HFFc6 (cell line): ENCODE data around the gene SELENOS. TPM values are rescaled to one million over a fixed set of nuclear protein-coding genes. Genes with fewer than 3 reads are reported as not detected.
A peak's percentile ranks its signal among the peaks of the same experiment; 100 is the strongest.

Source experiments
- DNase-seq: peaks from one replicate; pipeline ENCODE4 v3.0.0-alpha.2; 2018
- H3K27ac Mint-ChIP-seq: 2 replicates; pipeline ENCODE4 v1.8.0; 2020; ENCODE audit warnings: mild to moderate bottlenecking, mixed read lengths
- H3K27me3 Mint-ChIP-seq: 2 replicates; pipeline ENCODE4 v1.8.0; 2021; ENCODE audit warnings: mild to moderate bottlenecking, moderate library complexity, mixed read lengths; ENCODE audit not compliant: insufficient read depth
- H3K36me3 Mint-ChIP-seq: 2 replicates; pipeline ENCODE4 v1.8.0; 2021; ENCODE audit warnings: low read depth, mixed read lengths
- H3K4me1 Mint-ChIP-seq: 2 replicates; pipeline ENCODE4 v1.8.0; 2020; ENCODE audit warnings: low read depth, mixed read lengths
- H3K4me3 Mint-ChIP-seq: 2 replicates; pipeline ENCODE4 v1.8.0; 2020; ENCODE audit warnings: mild to moderate bottlenecking, moderate library complexity, mixed read lengths
- H3K9me3 Mint-ChIP-seq: 2 replicates; pipeline ENCODE4 v1.8.0; 2020; ENCODE audit warnings: mild to moderate bottlenecking, mixed read lengths
- CTCF ChIP-seq: fragments of 200-600 bp; sonication (generic); IDR thresholded peaks from 2 replicates; pipeline ENCODE4 v1.5.0; 2021; ENCODE audit warnings: antibody characterized with exemption, mild to moderate bottlenecking
- total RNA-seq, 6 experiments: library from RNA; stranded (reverse); fragmentation: NEBNext Ultra II Directional; extraction: Animal tissue kit (Norgen Biotek cat#: 25700); gene quantifications; 2 replicates in 1 of 6; 3 replicates in 5 of 6; pipeline ENCODE4 v1.2.3, GENCODE V29; 2021

SELENOS gene
- total RNA-seq, 6 experiments from 2014 or later, result 73.1 to 83.1 (median 80.0) TPM

GRCh38 chr15:101242160-101242998 is 34.9 kb downstream of the SELENOS start:
- no peak for TF ChIP-seq CTCF
- Mint-ChIP-seq H3K27me3 (no peaks in the 10 kb centered on the region; the same call in 1 of the 2 replicates), H3K4me3 (no peak overlapping the region; the same call in 1 of the 2 replicates), H3K36me3 (peaks cover 7% of the 10 kb centered on the region; the same call in 1 of the 2 replicates), H3K9me3 (no peaks in the 10 kb centered on the region), H3K4me1 (peaks cover 71% of the 10 kb centered on the region), H3K27ac (peak overlapping the region; percentile 73)
- peak; percentile 30 for DNase-seq

GRCh38 chr15:101240358-101240757 is 36.9 kb downstream of the SELENOS start:
- H3K4me1 Mint-ChIP-seq, result peaks cover 52% of the 10 kb centered on the region

GRCh38 chr15:101239724-101240136 is 37.6 kb downstream of the SELENOS start:
- Mint-ChIP-seq H3K9me3 (no peaks in the 10 kb centered on the region), H3K27me3 (peaks cover 1% of the 10 kb centered on the region), H3K36me3 (peaks cover 18% of the 10 kb centered on the region), H3K4me3 (no peak overlapping the region), H3K4me1 (peaks cover 45% of the 10 kb centered on the region), H3K27ac (peak overlapping the region; percentile 33; the same call in 1 of the 2 replicates)
- no peak for DNase-seq
- no peak for TF ChIP-seq CTCF

More at GRCh38 chr15:101240358-101240757, 36.9 kb downstream of the SELENOS start:
- Mint-ChIP-seq H3K4me3 (no peak overlapping the region), H3K27me3 (peaks cover 1% of the 10 kb centered on the region), H3K9me3 (no peaks in the 10 kb centered on the region), H3K27ac (no peak overlapping the region), H3K36me3 (peaks cover 12% of the 10 kb centered on the region)
- TF ChIP-seq CTCF, result no peak
- no peak for DNase-seq

- no peaks in the 10 kb centered on the region for H3K9me3 Mint-ChIP-seq
- H3K4me1 Mint-ChIP-seq, result peaks cover 21% of the 10 kb centered on the region
- no peak overlapping the region for H3K4me3 Mint-ChIP-seq
- peaks cover 1% of the 10 kb centered on the region; the same call in 1 of the 2 replicates for H3K27me3 Mint-ChIP-seq
- DNase-seq, result no peak
- no peak overlapping the region for H3K27ac Mint-ChIP-seq
- peaks cover 31% of the 10 kb centered on the region for H3K36me3 Mint-ChIP-seq
- no peak for TF ChIP-seq CTCF
These were observed 40.0 kb downstream of the SELENOS start for GRCh38 chr15:101237251-101237650.

GRCh38 chr15:101233651-101234280 is 43.5 kb downstream of the SELENOS start:
- no peak for DNase-seq
- no peak for TF ChIP-seq CTCF
- H3K4me3 Mint-ChIP-seq, result no peak overlapping the region
- H3K9me3 Mint-ChIP-seq, result no peaks in the 10 kb centered on the region
- peaks cover 52% of the 10 kb centered on the region for H3K36me3 Mint-ChIP-seq
- H3K27me3 Mint-ChIP-seq, result peaks cover 1% of the 10 kb centered on the region
- no peaks in the 10 kb centered on the region; the same call in 1 of the 2 replicates for H3K4me1 Mint-ChIP-seq
- H3K27ac Mint-ChIP-seq, result no peak overlapping the region
